Left cardiac atrium (tissue), 4 donors: Measurements from ENCODE around the gene MBNL2. TPM values are rescaled to one million over a fixed set of nuclear protein-coding genes. Genes with fewer than 3 reads are reported as not detected.
"Not testable (repeated sequence)": the region's sequence is repeated elsewhere in the genome, so short reads cannot be mapped to it uniquely, and the experiment has no call there.

ENCODE experiments used
- ATAC-seq, 2 donors: fragments of 200-7000 bp; cut with Tn5 transposase; one replicate each; pipeline ENCODE4 v1.9.1; 2020; ENCODE audit warnings: mild to moderate bottlenecking in 2 of 2, moderate library complexity in 2 of 2
- DNase-seq: peaks from one replicate; pipeline ENCODE4 v3.0.0-alpha.2; 2020
- intact Hi-C, 2 donors: fragments of 100-400 bp; cut with DNase I; formaldehyde crosslinking; loops; one replicate each; pipeline versions ENCODE4 v1.14.1 to v1.15.1; 2022 to 2023
- total RNA-seq, 2 donors: library from RNA; stranded (reverse); fragmentation: NEBNext Ultra II Directional; extraction: Animal tissue kit (Norgen Biotek cat#: 25700); gene quantifications; one replicate each; pipeline ENCODE4 v1.2.1, GENCODE V29; 2021
- donor health status: DM: no; HTN: yes; CAD: no.
- donor health status: DM: no; HTN: yes; CAD: no; lungs with severe emphysema.
- donor health status: DM: yes; HTN: yes; CAD: no.
- donor health status: Dilated cardiomyopathy.

Gene MBNL2
- total RNA-seq, 2 donors from 2014 or later = 52.0 to 60.3 TPM

- ATAC-seq (no peak), DNase-seq (no peak)
- intact Hi-C loops = loop anchor here in 1 of 2 donors (10.0 kb wide), 1 partner anchor 233 kb away; no protein-coding TSS in a partner anchor
Observed at GRCh38 chr13:97347255-97347932, 125.3 kb downstream of the MBNL2 start.

- intact Hi-C loops = loop anchor here in 1 of 2 donors (10.0 kb wide), 1 partner anchor 234 kb away; no protein-coding TSS in a partner anchor
- ATAC-seq (no peak), DNase-seq (no peak)
Observed at GRCh38 chr13:97348569-97349100, 126.5 kb downstream of the MBNL2 start.

GRCh38 chr13:97352012-97352411 is 129.9 kb downstream of the MBNL2 start:
- DNase-seq, ATAC-seq: not testable (repeated sequence)
- intact Hi-C loops = loop anchor here in 1 of 2 donors (5.0 kb wide), 1 partner anchor 320 kb away; no protein-coding TSS in a partner anchor

GRCh38 chr13:97352815-97353214 is 130.7 kb downstream of the MBNL2 start:
- intact Hi-C loops = loop anchor here in 1 of 2 donors (5.0 kb wide), 1 partner anchor 321 kb away; no protein-coding TSS in a partner anchor
- DNase-seq (no peak), ATAC-seq (no peak)

- ATAC-seq (no peak), DNase-seq (no peak)
- intact Hi-C loops = loop anchor here in 1 of 2 donors (5.0 kb wide), 1 partner anchor 322 kb away; no protein-coding TSS in a partner anchor
Observed at GRCh38 chr13:97353927-97354675, 132.0 kb downstream of the MBNL2 start.

GRCh38 chr13:97354808-97355207 is 132.7 kb downstream of the MBNL2 start:
- intact Hi-C loops = loop anchor here in 1 of 2 donors (5.0 kb wide), 2 partner anchors 133 to 323 kb away; partner anchors contain the start of gene MBNL2
- ATAC-seq (no peak), DNase-seq (no peak)

GRCh38 chr13:97356592-97356991 is 134.5 kb downstream of the MBNL2 start:
- DNase-seq (no peak), ATAC-seq (no peak)
- intact Hi-C loops = loop anchor here in 1 of 2 donors (5.0 kb wide), 1 partner anchor 134 kb away; the partner anchor contains the start of gene MBNL2

GRCh38 chr13:97359181-97360057 is 137.3 kb downstream of the MBNL2 start:
- ATAC-seq (peak; percentile 90 to 94), DNase-seq (no peak)
- intact Hi-C loops = loop anchor here (2.0 to 5.0 kb wide), 3 partner anchors 137 to 252 kb away; partner anchors contain the start of gene MBNL2 (in 1 of the 2)

- DNase-seq (no peak), ATAC-seq (no peak)
- intact Hi-C loops = loop anchor here in 1 of 2 donors (5.0 kb wide), 1 partner anchor 253 kb away; no protein-coding TSS in a partner anchor
Observed at GRCh38 chr13:97360610-97361009, 138.5 kb downstream of the MBNL2 start.

- DNase-seq (no peak), ATAC-seq (no peak)
Observed at GRCh38 chr13:97364031-97364430, 141.9 kb downstream of the MBNL2 start.

GRCh38 chr13:97364827-97365226 is 142.7 kb downstream of the MBNL2 start:
- ATAC-seq = no peak
- intact Hi-C loops = loop anchor here in 1 of 2 donors (5.0 kb wide), 1 partner anchor 258 kb away; no protein-coding TSS in a partner anchor
- DNase-seq = no peak

More at GRCh38 chr13:97364031-97364430, 141.9 kb downstream of the MBNL2 start:
- intact Hi-C loops = loop anchor here in 1 of 2 donors (5.0 kb wide), 1 partner anchor 257 kb away; no protein-coding TSS in a partner anchor

GRCh38 chr13:97366172-97366688 is 144.1 kb downstream of the MBNL2 start:
- DNase-seq (no peak), ATAC-seq (no peak)
- intact Hi-C loops = no loop called here

GRCh38 chr13:97367016-97367822 is 145.1 kb downstream of the MBNL2 start:
- no peak for DNase-seq
- peak; percentile 54 to 58 for ATAC-seq
- intact Hi-C loops = no loop called here

GRCh38 chr13:97369261-97369893 is 147.2 kb downstream of the MBNL2 start:
- intact Hi-C loops = no loop called here
- ATAC-seq = no peak
- no peak for DNase-seq

GRCh38 chr13:97371486-97372109 is 149.5 kb downstream of the MBNL2 start:
- ATAC-seq (no peak), DNase-seq (no peak)
- intact Hi-C loops = no loop called here

GRCh38 chr13:97372936-97373335 is 150.8 kb downstream of the MBNL2 start:
- DNase-seq = no peak
- no peak for ATAC-seq
- intact Hi-C loops = no loop called here
